CD4-positive, alpha-beta T cell treated with Interleukin-6 at 100 ng/mL for 8 hours (primary cell): ENCODE results near the gene LRRC61.
A peak's percentile ranks its signal among the peaks of the same experiment; 100 is the strongest.

Experiments used
- DNase-seq: peaks from one replicate; pipeline ENCODE4 v3.0.0-alpha.2; 2020; ENCODE audit warnings: mixed read lengths, low spot score

The LRRC61 gene

DNA sequence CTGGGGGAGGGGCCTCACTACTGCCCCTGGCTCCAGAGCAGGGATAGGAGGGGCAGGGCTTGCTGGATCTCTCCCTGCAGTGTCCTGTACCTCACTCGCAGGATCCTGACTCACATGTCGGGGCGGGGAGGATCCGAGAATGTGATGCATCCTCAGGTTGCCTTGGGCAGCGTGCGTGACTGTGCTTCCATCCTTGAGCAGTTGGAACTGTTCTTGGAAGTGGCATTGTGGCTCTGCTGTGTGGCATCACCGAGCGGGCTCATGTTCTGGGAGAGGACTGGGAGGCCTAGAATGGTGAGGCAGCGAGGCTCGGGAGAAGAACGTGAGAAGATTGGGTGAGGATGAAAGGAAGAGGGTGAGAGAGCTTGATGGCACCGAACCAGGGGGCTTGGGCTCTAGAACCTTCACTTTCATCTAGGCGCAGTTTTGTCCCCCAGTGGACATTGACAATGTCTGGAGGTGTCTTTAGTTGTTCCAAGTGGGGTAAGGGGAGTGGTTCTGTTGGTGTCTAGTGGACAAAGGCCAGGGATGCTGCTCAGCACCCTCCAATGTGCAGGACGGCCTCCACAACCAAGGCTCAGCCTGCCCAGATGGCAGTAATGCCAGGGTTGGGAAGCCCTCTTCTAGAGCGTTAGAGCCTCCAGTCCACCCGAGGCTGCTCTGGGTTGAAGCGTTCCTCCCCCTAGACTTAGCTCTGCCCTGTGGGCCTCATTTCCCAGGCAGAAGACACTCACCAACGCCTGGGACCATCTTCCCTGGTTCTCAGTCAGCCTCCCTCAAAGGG lies 9.9 kb downstream of the LRRC61 start:
- DNase-seq: no peak

DNA sequence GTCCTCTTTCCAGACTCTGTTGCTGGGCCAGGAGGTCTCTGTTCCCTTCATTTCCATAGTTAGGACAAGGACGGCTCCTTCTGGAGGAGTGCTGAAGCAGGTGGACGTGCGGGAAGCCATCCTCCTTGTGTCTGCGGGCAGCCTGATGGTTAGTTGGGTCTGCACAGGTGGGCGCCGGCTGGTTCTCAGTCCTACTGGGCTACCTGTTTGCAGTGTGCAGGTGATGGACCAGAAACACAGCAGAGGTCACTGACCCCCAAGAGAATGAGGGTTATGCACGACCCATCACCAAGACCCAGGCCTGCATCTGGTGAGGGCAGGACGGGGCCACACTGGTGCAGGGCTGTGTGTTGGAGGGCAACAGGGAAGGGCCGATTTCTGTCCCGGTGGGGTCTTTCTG lies 10.5 kb downstream of the LRRC61 start:
- no peak for DNase-seq

DNA sequence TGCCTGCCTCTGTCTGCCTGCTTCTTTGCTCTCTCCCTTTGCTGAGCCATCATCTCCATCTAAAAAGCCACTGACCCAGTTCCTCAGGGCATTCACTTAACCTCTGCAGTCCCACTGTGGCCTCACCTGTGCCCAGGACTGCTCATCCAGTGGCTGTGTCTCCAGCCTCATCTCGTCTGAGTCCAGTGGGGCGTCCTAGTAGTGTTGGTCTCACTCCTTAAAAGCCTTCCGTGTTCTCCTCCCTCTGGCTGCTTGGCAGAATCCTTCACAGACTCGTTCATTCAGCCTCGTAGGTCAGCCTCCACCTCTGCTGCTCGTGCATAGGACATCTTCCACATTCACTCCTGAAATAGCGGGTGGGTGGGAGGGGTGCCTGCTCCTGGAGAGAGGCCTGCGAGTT lies 11.0 kb downstream of the LRRC61 start:
- DNase-seq: no peak

DNA sequence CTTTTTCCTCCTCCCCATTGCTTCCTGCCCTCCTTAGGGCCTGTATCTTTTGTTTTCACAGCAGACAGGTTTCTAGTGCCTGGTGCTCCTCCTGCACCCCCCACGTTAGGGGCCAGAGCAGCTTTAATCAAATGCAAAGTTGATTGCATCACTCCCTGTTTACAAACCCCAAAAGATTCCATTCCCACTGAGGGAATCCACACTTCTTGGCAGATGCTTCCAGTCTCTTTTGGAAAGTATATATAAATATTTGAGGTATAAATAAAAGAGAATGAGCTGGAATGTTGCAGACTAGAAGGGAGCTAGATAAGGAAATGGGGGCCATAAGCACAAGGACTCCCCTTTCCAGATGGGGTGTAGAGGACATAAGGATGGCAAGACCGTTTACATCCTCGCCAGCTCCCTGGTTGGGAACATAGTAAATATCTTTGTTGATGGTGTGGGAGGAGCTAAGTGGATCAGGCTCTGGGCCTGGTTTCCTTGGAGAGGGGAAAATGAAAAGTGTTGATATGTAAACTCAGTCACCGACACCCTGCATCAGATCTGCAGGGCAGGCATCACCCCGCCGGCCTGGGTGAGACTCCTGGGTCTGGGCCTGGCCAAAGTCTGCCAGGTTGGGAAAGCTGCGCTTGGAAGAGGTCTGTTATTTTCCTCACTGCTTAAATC lies 12.1 kb downstream of the LRRC61 start:
- DNase-seq: no peak

DNA sequence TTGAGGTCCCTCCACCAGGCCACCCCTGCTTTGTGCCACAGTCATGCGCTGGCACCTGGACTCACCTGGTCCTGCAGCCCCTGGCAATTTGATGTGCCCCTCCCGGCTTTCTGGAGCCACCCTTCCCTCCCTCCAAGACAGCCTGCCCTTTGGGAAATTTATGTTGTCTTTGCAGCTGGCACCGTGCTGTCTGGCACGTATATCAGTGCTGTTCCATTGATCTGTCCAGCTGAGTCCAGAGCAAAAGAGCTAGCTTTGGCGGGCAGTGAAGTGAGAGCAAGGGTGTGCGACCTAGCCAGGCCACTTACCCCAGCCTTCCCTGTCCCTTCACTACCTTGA lies 12.6 kb downstream of the LRRC61 start:
- DNase-seq: no peak

DNA sequence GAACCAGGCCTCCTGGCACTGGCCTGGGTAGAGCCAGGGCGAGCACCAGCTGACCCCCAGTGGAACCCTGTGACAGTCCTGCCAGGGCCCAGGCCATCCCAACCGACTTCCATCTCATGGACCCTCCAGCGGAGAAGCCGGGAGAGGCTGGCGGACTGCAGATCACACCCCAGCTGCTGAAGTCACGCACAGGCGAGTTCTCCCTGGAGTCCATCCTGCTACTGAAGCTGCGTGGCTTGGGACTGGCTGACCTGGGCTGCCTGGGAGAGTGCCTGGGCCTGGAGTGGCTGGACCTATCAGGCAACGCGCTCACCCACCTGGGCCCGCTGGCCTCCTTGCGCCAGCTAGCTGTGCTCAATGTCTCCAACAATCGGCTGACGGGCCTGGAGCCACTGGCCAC lies 13.6 kb downstream of the LRRC61 start:
- no peak for DNase-seq

DNA sequence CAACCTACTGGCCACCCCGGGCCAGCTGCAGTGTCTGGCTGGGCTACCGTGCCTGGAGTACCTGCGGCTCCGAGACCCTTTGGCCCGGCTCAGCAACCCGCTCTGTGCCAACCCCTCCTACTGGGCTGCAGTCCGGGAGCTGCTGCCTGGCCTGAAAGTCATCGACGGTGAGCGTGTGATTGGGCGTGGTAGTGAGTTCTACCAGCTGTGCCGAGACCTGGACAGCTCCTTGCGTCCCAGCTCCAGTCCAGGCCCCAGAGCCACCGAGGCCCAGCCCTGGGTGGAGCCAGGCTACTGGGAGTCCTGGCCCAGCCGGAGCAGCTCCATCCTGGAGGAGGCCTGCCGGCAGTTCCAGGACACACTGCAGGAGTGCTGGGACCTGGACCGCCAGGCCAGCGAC lies 14.0 kb downstream of the LRRC61 start:
- DNase-seq: no peak

DNA sequence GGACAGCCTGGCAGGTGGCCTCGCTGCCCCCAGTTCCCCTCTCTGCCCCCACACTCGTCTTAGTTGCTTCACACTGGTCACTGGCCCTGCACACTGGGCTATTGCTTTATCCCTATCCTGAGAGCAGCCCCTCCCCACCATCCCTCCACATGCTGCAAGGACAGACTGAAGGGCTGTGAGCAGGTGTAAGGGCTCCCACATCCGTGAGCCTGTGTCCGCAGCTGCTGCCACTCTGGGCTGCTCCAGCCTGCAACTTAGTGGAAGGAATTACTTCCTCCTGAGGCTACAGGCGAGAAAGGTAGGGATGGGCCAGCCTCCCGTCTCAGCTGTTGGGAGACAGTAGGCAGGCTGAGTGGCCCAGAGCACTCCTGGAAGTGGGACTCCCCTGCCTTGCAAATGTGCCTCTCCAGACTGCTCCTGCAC lies 14.5 kb downstream of the LRRC61 start:
- DNase-seq: no peak

DNA sequence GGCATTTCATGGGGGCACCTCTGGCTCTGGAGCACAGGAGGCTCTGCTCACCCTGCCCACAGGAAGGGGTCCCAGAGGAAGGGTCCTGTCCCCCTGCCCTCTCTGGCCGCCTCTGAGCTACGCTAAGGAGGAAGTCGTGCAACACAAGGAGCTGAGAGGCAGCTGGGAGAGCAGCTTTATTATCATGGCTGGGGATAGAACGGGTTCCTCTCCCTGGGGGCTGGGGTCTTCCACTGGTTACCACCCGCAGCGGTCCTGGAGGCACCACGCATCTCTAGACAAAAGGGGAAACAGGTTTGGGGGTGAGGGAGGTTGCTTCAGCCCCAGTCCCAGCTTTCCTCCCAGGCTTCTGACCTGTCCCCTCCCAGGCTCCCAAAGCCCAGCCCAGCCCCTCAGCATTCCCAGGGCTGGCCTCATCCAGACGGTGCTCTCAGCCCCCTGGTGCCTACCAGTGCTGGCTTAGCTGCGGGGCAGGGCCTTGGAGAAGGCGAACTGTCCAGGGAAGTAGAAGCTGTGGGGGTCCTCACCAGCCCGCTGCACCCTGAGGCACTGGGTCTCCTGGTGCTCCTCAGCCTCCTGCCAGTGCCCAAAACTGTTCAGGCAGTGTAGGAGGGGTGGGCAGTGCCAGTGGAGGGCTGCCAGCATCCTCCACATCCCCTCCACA lies 15.1 kb downstream of the LRRC61 start:
- no peak for DNase-seq

DNA sequence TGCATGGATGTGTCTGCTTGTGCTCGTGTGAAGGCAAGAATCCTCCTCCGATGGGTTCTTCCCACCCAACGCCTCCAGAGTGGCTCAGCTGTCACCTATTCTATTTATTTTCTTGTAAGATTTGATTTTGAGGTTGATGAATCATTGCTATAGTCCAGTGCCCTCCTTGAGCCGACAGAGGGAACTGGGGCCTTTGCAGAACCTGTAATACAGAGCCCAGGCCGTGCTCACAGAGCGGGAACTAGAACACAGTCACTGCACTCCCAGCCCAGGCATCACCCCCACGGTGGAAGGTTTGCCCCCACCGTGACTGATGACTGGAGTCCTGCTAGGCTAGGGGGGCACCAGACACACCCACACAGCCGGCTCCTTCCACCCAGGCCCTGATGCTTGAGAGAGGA lies 16.3 kb downstream of the LRRC61 start:
- DNase-seq: no peak

DNA sequence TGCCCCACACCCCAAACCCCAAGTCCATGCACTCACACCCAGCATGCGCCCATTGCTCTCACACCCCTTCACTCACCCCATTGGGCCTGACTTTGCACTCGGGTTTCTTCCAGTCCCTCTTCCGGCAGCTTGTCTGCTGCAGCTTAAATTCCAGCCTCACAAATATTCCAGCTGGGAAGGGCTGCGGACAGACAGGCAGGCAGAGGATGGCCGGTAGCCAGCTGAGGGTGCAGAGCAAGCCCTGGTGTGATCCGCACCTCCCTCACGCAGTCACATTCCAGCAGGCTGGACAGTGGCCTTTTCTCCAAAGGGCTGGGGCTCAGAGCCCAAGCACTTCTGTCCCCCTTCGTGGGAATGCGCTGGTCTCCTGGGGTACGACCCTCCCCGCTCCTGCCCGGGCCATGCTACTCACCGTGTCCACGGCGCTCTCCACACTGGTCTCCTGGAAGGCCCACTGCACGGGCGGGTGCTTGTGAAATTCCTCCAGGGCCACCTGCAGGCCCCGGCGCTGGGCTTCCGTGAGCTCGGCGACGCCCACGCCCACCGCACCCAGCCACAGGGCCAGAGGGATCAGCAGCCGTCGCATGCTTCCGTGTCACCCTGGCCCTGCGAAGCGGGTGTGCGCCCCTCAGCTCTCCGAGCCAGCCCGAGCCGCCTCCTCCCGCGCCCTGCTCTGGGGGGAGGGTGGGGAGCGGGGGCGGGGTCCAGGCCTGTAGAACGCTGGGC lies 17.0 kb downstream of the LRRC61 start:
- no peak for DNase-seq

DNA sequence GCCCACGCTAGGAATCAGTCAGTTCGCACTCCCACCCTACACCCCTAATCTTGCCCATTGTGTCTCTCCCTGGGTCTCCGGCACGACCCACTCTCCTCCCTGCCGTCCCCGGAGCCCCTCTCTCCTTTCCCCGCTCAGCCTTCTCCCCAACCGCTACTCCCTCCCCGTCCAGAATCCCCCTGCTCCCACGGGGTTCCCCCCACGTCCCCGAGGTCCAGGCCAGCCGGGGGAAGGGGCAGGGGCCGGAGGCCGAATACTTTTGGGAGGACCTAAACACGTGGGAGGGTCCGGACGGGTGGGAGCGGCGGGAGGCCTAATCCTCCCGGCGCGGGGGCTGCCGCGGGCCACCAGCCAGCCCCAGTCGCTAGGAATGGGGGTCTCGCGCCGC lies 17.7 kb downstream of the LRRC61 start:
- DNase-seq: no peak

DNA sequence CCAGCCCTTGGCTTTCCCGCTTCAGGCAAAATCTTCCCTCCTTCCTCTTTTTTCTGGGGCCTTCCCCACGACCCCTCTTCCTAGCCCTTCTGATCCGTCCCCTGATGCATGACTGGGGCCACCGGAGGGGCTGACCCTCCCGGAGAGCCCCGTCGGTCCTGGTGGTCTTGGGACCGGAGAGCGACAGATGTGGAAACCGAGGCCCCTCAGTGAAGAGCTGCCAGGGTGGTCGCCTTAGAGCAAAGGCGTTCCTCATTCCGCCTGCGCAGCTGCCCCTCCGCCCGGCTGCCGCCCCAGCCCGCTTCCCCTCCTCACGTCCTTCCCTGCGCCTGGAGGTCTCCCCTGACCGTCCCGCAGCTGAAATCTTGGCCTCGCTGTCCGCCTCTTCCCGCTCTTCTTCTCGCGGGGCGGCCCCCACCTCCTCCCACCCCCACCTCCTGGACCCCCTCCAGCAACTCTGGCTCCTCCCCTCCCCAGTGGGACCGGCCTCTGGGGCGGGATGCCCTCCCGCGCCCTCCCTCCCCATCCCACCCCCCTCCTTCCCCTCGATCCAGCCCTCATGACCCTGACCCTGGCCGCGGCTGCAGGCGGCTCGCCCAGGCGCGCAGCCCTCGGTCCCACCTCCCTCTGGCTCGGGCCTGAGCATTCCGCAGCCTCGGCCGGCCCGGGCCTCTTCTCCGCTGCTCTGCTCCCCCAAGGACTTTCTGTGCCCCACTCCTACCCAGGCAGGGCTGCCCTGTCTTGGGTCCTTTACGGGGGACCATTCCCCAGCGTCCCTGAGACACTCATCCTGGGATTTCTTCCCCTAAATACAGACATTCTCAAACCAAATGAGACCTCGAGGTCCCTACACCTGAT lies 18.3 kb downstream of the LRRC61 start, which contains the start of gene RARRES2:
TSS of gene RARRES2 (minus strand) at position 367 of the 858 bp plus-strand sequence. CDS start 1,020 bp downstream, outside the sequence.
- no peak for DNase-seq

DNA sequence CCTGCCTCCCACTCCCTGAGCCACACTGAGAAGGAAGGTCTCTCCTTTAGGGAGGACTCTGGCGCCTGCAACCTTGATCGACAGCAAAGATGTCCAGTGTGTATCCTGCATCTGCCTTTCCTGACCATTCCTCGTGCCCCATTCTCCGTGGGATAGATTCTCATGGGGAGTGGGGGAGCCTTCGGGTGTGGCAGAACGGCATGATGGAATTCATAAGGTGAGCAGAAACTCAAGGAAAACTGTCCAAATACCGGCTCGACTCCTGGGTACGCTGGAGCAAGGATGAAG lies 18.9 kb downstream of the LRRC61 start:
- no peak for DNase-seq

DNA sequence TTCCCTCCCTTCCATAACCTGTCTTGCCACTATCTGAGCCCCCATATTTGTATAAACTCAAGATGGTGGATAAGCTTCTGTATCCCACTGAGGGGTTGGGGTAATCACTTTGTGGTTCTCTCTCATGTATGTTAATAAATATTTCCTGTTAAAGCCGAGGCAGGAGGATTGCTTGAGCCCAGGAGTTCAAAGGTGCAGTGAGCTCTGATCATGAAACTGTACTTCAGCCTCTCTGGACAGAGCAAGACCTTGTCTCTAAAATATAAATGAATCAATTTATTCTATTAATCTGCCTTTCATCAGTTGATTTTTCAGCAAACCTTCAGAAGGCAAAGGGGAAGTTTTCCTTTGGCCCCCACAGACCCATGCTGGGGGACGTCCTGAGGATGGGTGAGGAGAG lies 20.1 kb downstream of the LRRC61 start:
- no peak for DNase-seq

DNA sequence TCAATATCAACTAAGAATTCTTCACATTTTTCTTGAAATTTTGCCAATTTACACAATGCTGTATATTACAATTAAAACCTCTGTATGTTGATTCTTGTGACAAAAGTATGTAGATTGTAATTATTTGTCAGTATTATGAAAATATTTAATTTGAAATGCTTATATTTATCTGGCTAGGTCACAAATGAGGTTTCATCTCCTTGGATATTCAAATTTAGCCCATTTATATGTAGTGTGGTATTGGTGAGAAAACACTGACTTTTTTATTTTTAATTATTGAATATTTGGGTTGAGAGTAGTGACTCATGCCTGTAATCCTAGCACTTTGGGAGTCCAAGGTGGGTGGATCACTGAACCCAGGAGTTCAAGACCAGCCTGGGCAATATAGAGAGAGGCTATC lies 21.1 kb downstream of the LRRC61 start:
- no peak for DNase-seq

DNA sequence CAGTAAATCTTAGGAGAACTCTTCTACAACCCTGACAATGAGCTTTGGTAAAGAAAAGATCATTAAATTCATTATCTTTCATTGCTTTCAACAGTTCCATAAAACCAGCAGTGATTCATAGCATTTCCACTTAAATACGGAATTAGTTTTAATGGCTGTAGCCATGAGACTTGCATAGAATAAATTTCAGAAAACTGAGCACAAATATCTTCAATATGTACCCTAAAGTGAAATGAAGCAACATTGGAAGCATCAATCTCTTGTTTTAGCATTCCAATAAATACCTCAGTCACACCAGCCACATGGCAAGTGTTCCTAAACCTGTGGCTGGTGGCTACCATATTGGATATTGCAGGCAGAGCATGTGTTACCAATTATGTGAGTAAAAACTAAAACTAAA lies 21.9 kb downstream of the LRRC61 start:
- DNase-seq: no peak

DNA sequence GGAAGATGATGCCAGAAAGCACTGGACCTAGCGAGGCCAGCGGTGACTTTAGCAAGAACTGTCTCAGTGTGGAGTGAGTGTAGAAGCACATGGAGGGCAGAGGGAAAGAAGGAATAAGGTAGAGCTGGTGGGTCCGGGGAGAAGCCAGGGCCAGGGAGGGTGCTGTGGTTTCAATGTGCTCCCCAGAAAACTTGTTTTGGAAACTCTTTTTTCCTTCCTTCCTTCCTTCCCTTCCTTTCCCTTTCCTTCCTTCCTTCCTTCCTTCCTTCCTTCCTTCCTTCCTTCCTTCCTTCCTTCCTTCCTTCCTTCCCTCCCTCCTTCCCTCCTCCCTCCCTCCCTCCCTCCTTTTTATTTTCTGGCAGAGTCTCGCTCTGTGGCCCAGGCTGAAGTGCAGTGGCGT lies 23.8 kb downstream of the LRRC61 start:
- no peak for DNase-seq

DNA sequence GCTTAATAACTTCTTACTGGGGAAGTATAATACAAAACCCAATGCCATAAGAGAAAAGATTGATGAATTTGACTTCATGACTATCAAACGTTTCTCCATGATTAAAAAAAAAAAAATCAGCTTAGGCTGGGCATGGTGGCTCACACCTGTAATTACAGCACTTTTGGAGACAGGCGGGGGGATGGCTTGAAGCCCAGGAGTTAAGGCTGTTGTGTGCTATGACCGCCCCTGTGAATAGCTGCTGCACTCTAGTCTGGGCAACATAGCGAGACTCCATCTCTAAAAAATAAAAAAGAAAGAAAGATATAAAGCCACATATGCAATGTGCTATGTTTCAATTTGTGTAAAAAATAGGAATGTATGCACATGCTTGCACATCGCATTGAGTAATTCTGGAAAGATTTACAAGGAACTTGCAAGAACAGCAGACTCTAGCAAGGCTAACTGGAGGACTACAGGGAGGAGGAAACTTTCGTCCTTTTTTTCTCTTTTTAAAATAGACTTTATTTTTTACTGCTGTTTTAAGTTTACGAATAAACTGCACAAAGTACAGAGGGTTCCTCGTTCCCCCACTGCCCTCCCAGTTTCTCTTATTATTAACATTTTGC lies 28.5 kb downstream of the LRRC61 start:
- DNase-seq: no peak

DNA sequence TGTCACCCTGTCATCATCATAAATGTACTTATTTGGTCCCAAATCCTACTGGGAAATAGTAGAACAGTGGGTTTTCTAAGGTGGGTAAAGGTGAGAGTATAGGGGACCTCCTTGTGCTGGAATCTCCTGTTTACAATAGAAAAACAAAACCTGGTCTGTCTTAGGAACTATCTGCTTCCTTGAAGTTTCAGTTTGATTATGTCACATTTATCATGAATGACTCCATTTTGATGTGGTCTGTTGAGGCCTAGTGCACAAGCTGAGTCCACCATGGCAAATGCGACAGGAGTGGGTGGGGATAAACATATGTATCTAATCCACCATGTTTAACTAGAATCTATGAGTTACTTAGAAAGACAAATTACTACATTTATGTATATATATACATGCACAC lies 32.5 kb downstream of the LRRC61 start:
- no peak for DNase-seq

DNA sequence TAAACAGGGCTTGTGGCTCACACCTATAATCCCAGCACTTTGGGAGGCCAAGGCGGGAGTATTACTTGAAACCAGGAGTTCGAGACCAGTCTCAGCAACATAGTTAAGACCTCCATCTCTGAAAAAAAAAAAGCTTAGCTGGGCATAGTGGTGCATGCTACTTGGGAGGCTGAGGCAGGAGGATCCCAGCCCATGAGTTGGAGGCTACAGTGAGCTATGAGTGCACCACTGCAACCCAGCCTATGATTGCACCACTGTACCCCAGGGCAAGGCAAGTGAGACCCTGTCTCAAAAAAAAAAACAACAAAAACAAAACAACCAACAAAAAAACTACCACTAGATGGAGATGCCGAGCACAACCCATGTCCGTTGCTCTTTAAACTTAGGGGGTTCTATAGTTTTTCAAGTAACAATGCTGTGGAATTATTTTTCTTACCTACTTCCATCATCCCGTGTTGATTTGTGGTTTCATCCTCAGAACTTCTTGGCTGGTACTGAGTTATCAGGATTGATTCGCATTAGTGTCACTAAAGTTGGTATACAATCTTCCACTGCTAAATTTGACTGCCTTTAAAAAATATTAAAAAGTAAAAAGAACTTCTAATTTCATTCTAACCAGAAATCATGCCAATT lies 33.2 kb downstream of the LRRC61 start:
- DNase-seq: peak; percentile 43
